GM23338 (cell line): ENCODE results near the gene TMEM245. TPM values are rescaled to one million over a fixed set of nuclear protein-coding genes. Genes with fewer than 3 reads are reported as not detected.

Source experiments
- ATAC-seq: fragments of 200-7000 bp; cut with Tn5 transposase; 3 replicates; pipeline ENCODE4 v1.9.1; 2020
- DNase-seq: peaks from one replicate; pipeline ENCODE4 v3.0.0-alpha.2; 2015; ENCODE audit warnings: low spot score
- H2AFZ ChIP-seq: fragments of 200-600 bp; sonication (generic); 2 replicates; pipeline ENCODE4 v1.8.0; 2016; ENCODE audit warnings: antibody characterized with exemption, mild to moderate bottlenecking, moderate library complexity
- H3F3A ChIP-seq: fragments of 200-600 bp; sonication (generic); replicated peaks from 2 replicates; pipeline ENCODE4 v1.8.0; 2017; ENCODE audit warnings: antibody characterized with exemption, mixed run types, low read depth
- H3K27ac ChIP-seq: fragments of 200-600 bp; sonication (generic); 2 replicates; pipeline ENCODE4 v1.6.1; 2016; ENCODE audit warnings: low read depth
- H3K27me3 ChIP-seq: fragments of 200-600 bp; sonication (generic); 2 replicates; pipeline ENCODE4 v1.8.0; 2016; ENCODE audit warnings: mild to moderate bottlenecking, mixed run types, moderate library complexity; ENCODE audit not compliant: insufficient read depth
- H3K36me3 ChIP-seq: fragments of 200-600 bp; sonication (generic); 2 replicates; pipeline ENCODE4 v1.8.0; 2016; ENCODE audit warnings: mild to moderate bottlenecking; ENCODE audit not compliant: insufficient read depth
- H3K4me1 ChIP-seq: fragments of 200-600 bp; sonication (generic); 2 replicates; pipeline ENCODE4 v1.8.0; 2016; ENCODE audit warnings: mild to moderate bottlenecking, moderate library complexity; ENCODE audit not compliant: insufficient read depth
- H3K4me2 ChIP-seq: fragments of 200-600 bp; sonication (generic); 2 replicates; pipeline ENCODE4 v1.7.1; 2017; ENCODE audit warnings: mixed run types
- H3K4me3 ChIP-seq: fragments of 200-600 bp; sonication (generic); 2 replicates; pipeline ENCODE4 v1.6.1; 2016; ENCODE audit warnings: mixed run types
- H3K79me2 ChIP-seq: fragments of 200-600 bp; sonication (generic); replicated peaks from 2 replicates; pipeline ENCODE4 v1.8.0; 2017; ENCODE audit warnings: mild to moderate bottlenecking; ENCODE audit not compliant: insufficient read depth
- H3K9me2 ChIP-seq: fragments of 200-600 bp; sonication (generic); 2 replicates; pipeline ENCODE4 v1.8.0; 2017; ENCODE audit not compliant: insufficient read depth
- H4K20me1 ChIP-seq: fragments of 200-600 bp; sonication (generic); replicated peaks from 2 replicates; pipeline ENCODE4 v1.8.0; 2017; ENCODE audit warnings: mild to moderate bottlenecking; ENCODE audit not compliant: insufficient read depth
- H3K27ac Mint-ChIP-seq: 2 replicates; pipeline ENCODE4 v1.8.0; 2020; ENCODE audit warnings: inconsistent platforms, mild to moderate bottlenecking, moderate library complexity, mixed read lengths
- H3K27me3 Mint-ChIP-seq: 3 replicates; pipeline ENCODE4 v1.8.0; 2022; ENCODE audit warnings: low read depth, mild to moderate bottlenecking, moderate library complexity, mixed read lengths, inconsistent platforms; ENCODE audit not compliant: insufficient read depth, poor library complexity
- H3K36me3 Mint-ChIP-seq: 3 replicates; pipeline ENCODE4 v1.8.0; 2021; ENCODE audit warnings: low read depth, mild to moderate bottlenecking, inconsistent platforms, moderate library complexity, mixed read lengths
- H3K4me1 Mint-ChIP-seq: 3 replicates; pipeline ENCODE4 v1.8.0; 2020; ENCODE audit warnings: mild to moderate bottlenecking, inconsistent platforms, mixed read lengths
- H3K4me3 Mint-ChIP-seq: 3 replicates; pipeline ENCODE4 v1.8.0; 2021; ENCODE audit warnings: moderate library complexity, mild to moderate bottlenecking, inconsistent platforms, mixed read lengths
- H3K9me3 Mint-ChIP-seq: 3 replicates; pipeline ENCODE4 v1.8.0; 2020; ENCODE audit warnings: moderate library complexity, mild to moderate bottlenecking, inconsistent platforms, mixed read lengths
- CREB1 ChIP-seq: fragments of 250-450 bp; sonication (Bioruptor Pico); IDR thresholded peaks from 2 replicates; pipeline ENCODE4 v1.5.0; 2020; ENCODE audit warnings: low read depth, mild to moderate bottlenecking, moderate library complexity
- EZH2 ChIP-seq: fragments of 200-600 bp; sonication (generic); IDR thresholded peaks from one replicate; pipeline ENCODE4 v1.8.0; 2017; ENCODE audit warnings: antibody characterized with exemption, mild to moderate bottlenecking, low read depth; ENCODE audit not compliant: unreplicated experiment
- EZH2phosphoT487 ChIP-seq: fragments of 200-600 bp; sonication (generic); IDR thresholded peaks from one replicate; pipeline ENCODE4 v1.8.1; 2018; ENCODE audit warnings: antibody characterized with exemption; ENCODE audit not compliant: unreplicated experiment
- NANOG ChIP-seq: IDR thresholded peaks from 2 replicates; pipeline ENCODE4 v1.6.1; 2016; ENCODE audit warnings: antibody characterized with exemption, borderline replicate concordance
- STAT1 ChIP-seq: IDR thresholded peaks from one replicate; pipeline ENCODE4 v1.6.1; 2016; ENCODE audit warnings: antibody characterized with exemption; ENCODE audit not compliant: unreplicated experiment
- ZNF114 ChIP-seq: fragments of 250-450 bp; sonication (Bioruptor Pico); IDR thresholded peaks from 2 replicates; pipeline ENCODE4 v1.5.0; 2020; ENCODE audit warnings: mild to moderate bottlenecking, moderate library complexity
- ZNF331 ChIP-seq: fragments of 250-450 bp; sonication (Bioruptor Pico); IDR thresholded peaks from 2 replicates; pipeline ENCODE4 v1.5.0; 2020; ENCODE audit warnings: low read depth, mild to moderate bottlenecking, moderate library complexity
- polyA plus RNA-seq: library from polyadenylated mRNA; unstranded; fragments of >200 nt; fragmentation: Nextera tagmentation; extraction: Ambion mirVana; gene quantifications from 2 replicates; pipeline ENCODE4 v1.2.1, GENCODE V29; 2016
- total RNA-seq: library from RNA; depleted of rRNA; stranded (reverse); fragments of >200 nt; shearing (Covaris generic); gene quantifications from 2 replicates; pipeline ENCODE4 v1.2.3, GENCODE V29; 2014
- TF ChIP-seq, protein P1 (sequence below): IDR thresholded peaks from 2 replicates; pipeline ENCODE4 v1.6.1; 2016; ENCODE audit warnings: antibody characterized with exemption
- TF ChIP-seq, protein P2 (sequence below): fragments of 250-450 bp; sonication (Bioruptor Pico); IDR thresholded peaks from 2 replicates; pipeline ENCODE4 v1.5.0; 2020; ENCODE audit warnings: mild to moderate bottlenecking, moderate library complexity
- TF ChIP-seq, protein P3 (sequence below): IDR thresholded peaks from one replicate; pipeline ENCODE4 v1.6.1; 2018; ENCODE audit warnings: antibody characterized with exemption; ENCODE audit not compliant: unreplicated experiment

TMEM245 gene
- total and polyA plus RNA-seq, 2 experiments from 2014 or later = 17.3 to 64.1 TPM

DNA sequence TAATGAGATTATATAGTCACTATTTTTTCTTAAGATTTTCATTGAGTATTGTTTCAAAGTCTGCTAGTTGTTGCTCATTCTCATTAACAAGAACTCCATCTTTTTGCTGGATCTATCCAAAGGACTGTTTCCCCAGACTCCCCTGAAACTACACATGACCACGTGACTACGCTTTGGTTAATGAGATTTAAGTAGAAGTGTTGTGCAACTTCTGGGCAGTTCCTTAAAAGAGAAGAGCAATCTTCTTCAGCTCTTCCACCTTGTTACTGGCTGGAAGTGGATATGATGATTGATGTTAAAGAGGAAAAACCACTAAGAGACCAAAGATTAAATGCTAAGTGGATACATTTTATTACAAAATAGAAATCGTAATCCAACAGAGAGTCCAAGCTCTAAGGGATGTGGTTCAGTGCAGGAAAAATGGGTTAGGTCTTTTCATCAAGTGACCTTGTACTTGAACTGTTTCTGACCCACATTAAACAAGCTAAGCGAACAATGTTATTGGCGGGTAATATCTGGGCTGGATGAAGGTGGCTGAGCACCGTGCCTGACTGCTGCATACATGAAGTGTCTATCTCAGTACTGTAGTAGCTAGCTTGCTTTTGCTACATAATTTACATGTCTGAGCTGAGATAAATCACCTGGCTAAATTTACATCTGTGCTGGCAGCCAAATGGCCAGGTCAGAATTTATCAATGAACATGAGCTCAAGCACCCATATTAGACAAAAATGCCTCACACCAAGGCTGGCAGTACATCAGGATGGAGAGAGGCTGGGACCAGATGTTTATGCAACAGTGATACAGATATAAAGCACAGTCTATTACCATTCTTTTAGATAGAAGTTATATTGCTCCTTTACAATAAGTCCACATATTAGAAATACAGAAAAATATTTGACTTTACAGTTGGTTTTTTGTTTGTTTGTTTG lies 98.9 kb downstream of the TMEM245 start (continued):
- TF ChIP-seq ZNF331 (no peak), STAT1 (no peak), NANOG (no peak), EZH2 (no peak), ZNF114 (no peak)
- TF ChIP-seq, protein P1, sequence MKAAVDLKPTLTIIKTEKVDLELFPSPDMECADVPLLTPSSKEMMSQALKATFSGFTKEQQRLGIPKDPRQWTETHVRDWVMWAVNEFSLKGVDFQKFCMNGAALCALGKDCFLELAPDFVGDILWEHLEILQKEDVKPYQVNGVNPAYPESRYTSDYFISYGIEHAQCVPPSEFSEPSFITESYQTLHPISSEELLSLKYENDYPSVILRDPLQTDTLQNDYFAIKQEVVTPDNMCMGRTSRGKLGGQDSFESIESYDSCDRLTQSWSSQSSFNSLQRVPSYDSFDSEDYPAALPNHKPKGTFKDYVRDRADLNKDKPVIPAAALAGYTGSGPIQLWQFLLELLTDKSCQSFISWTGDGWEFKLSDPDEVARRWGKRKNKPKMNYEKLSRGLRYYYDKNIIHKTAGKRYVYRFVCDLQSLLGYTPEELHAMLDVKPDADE = no peak

DNA sequence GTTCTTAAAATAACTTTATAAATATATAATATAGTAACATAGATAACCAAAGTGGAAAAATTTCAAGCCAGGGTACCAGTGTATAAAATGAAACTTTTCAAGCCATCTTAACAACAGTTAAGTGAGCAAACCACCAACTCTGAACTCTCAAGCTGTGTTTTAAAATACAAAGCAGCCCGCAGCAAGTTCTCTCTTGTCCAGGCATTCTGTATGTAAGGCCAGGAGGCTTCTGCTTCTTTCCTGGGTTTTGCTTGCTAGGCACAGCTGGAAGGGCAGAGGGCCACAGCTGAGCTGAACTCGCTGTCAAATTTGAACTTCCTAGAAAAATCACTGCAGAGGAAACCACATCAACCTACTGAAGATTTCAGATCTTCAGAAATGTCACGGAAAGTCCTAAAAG lies 99.6 kb downstream of the TMEM245 start:
- Histone ChIP-seq H3K4me2 (no peak overlapping the region), H3K79me2 (no peaks in the 10 kb centered on the region; the same call in 1 of the 2 replicates), H3F3A (no peaks in the 10 kb centered on the region), H3K4me1 (no peaks in the 10 kb centered on the region), H3K4me3 (no peak overlapping the region), H3K27ac (no peak overlapping the region), H3K27me3 (no peaks in the 10 kb centered on the region), H3K9me2 (no peaks in the 10 kb centered on the region), H3K36me3 (peaks cover 3% of the 10 kb centered on the region; the same call in 1 of the 2 replicates), H2AFZ (no peak overlapping the region), H4K20me1 (peaks cover 10% of the 10 kb centered on the region; the same call in 1 of the 2 replicates)
- Mint-ChIP-seq H3K27ac (no peak overlapping the region), H3K4me3 (no peak overlapping the region), H3K36me3 (peaks cover 18% of the 10 kb centered on the region), H3K27me3 (peaks cover under 1% of the 10 kb centered on the region), H3K9me3 (no peaks in the 10 kb centered on the region; the same call in 2 of the 3 replicates), H3K4me1 (peaks cover 4% of the 10 kb centered on the region; the same call in 2 of the 3 replicates)
- ATAC-seq (no peak), DNase-seq (no peak)
- TF ChIP-seq ZNF114 (no peak), EZH2phosphoT487 (no peak), STAT1 (no peak), EZH2 (no peak), CREB1 (CRISPR knock-in tag) (no peak)
- TF ChIP-seq, protein P1 = no peak
- TF ChIP-seq, protein P2, sequence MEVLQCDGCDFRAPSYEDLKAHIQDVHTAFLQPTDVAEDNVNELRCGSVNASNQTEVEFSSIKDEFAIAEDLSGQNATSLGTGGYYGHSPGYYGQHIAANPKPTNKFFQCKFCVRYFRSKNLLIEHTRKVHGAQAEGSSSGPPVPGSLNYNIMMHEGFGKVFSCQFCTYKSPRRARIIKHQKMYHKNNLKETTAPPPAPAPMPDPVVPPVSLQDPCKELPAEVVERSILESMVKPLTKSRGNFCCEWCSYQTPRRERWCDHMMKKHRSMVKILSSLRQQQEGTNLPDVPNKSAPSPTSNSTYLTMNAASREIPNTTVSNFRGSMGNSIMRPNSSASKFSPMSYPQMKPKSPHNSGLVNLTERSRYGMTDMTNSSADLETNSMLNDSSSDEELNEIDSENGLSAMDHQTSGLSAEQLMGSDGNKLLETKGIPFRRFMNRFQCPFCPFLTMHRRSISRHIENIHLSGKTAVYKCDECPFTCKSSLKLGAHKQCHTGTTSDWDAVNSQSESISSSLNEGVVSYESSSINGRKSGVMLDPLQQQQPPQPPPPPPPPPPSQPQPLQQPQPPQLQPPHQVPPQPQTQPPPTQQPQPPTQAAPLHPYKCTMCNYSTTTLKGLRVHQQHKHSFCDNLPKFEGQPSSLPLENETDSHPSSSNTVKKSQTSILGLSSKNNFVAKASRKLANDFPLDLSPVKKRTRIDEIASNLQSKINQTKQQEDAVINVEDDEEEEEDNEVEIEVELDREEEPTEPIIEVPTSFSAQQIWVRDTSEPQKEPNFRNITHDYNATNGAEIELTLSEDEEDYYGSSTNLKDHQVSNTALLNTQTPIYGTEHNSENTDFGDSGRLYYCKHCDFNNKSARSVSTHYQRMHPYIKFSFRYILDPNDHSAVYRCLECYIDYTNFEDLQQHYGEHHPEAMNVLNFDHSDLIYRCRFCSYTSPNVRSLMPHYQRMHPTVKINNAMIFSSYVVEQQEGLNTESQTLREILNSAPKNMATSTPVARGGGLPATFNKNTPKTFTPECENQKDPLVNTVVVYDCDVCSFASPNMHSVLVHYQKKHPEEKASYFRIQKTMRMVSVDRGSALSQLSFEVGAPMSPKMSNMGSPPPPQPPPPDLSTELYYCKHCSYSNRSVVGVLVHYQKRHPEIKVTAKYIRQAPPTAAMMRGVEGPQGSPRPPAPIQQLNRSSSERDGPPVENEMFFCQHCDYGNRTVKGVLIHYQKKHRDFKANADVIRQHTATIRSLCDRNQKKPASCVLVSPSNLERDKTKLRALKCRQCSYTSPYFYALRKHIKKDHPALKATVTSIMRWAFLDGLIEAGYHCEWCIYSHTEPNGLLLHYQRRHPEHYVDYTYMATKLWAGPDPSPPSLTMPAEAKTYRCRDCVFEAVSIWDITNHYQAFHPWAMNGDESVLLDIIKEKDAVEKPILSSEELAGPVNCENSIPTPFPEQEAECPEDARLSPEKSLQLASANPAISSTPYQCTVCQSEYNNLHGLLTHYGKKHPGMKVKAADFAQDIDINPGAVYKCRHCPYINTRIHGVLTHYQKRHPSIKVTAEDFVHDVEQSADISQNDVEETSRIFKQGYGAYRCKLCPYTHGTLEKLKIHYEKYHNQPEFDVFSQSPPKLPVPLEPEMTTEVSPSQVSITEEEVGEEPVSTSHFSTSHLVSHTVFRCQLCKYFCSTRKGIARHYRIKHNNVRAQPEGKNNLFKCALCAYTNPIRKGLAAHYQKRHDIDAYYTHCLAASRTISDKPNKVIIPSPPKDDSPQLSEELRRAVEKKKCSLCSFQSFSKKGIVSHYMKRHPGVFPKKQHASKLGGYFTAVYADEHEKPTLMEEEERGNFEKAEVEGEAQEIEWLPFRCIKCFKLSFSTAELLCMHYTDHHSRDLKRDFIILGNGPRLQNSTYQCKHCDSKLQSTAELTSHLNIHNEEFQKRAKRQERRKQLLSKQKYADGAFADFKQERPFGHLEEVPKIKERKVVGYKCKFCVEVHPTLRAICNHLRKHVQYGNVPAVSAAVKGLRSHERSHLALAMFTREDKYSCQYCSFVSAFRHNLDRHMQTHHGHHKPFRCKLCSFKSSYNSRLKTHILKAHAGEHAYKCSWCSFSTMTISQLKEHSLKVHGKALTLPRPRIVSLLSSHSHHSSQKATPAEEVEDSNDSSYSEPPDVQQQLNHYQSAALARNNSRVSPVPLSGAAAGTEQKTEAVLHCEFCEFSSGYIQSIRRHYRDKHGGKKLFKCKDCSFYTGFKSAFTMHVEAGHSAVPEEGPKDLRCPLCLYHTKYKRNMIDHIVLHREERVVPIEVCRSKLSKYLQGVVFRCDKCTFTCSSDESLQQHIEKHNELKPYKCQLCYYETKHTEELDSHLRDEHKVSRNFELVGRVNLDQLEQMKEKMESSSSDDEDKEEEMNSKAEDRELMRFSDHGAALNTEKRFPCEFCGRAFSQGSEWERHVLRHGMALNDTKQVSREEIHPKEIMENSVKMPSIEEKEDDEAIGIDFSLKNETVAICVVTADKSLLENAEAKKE (CRISPR knock-in tag) = no peak
- TF ChIP-seq, protein P3, sequence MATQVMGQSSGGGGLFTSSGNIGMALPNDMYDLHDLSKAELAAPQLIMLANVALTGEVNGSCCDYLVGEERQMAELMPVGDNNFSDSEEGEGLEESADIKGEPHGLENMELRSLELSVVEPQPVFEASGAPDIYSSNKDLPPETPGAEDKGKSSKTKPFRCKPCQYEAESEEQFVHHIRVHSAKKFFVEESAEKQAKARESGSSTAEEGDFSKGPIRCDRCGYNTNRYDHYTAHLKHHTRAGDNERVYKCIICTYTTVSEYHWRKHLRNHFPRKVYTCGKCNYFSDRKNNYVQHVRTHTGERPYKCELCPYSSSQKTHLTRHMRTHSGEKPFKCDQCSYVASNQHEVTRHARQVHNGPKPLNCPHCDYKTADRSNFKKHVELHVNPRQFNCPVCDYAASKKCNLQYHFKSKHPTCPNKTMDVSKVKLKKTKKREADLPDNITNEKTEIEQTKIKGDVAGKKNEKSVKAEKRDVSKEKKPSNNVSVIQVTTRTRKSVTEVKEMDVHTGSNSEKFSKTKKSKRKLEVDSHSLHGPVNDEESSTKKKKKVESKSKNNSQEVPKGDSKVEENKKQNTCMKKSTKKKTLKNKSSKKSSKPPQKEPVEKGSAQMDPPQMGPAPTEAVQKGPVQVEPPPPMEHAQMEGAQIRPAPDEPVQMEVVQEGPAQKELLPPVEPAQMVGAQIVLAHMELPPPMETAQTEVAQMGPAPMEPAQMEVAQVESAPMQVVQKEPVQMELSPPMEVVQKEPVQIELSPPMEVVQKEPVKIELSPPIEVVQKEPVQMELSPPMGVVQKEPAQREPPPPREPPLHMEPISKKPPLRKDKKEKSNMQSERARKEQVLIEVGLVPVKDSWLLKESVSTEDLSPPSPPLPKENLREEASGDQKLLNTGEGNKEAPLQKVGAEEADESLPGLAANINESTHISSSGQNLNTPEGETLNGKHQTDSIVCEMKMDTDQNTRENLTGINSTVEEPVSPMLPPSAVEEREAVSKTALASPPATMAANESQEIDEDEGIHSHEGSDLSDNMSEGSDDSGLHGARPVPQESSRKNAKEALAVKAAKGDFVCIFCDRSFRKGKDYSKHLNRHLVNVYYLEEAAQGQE = no peak
